NCI-H82 treated with DMSO at 0.1 percent for 48 hours (cell line): ENCODE results near the gene PPP2R2B.
A peak's percentile ranks its signal among the peaks of the same experiment; 100 is the strongest.

Experiments
- DNase-seq: peaks from one replicate; lab custom pipeline; 2025; ENCODE audit not compliant: unreplicated experiment; lab: John Stamatoyannopoulos, UW

PPP2R2B gene

DNA sequence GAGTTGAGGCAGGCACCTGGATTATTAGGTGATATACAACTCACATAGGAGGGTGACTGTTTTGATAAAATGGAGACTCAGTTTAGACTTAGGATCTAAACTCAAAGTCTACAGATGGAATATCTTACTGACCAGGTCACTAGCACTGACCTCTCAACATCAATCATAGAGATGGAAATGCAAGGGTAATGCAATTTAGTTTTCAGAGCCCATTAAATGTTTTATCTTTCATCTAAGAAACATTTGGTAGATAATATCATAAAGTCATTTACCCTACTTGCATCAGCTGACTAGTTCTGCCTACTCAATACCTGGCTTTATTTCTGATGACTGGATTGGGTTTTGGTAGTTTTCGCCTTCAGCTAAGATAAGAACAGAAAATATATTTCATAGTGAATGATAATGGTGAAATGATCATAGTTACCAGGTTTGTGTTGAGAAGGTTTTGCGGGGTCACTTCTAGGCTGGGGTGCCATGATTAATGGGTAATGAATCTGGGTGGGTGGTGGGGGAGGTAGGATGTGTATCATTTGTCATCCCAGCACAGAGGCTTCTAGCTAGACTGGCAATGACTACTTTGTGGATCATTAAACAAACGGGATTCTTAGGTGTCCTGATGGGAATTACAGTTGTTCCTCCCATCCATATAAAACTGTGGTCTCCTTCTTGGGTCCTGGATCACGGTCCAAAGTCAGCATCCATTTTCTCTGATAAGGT is 173.4 kb downstream of the PPP2R2B start:
- no peak for DNase-seq

DNA sequence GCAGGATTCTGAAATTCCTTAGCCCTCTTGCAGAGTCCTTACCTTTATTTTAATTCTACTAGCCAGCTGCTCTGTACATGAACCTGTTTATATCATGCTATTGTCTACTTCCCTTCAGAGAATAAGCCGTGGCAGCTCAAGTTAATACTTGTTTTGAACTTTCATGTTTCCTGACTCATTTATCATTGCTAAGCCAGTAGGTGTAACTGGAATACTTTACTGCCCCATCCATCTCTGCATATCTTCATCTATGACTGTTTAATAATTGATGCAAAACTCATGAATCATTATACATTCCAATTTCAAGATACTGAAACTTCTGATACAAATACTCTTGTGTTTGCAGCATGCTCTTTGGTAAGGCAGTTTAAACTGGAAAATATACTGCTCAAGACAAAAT is 174.7 kb downstream of the PPP2R2B start:
- DNase-seq, result no peak

DNA sequence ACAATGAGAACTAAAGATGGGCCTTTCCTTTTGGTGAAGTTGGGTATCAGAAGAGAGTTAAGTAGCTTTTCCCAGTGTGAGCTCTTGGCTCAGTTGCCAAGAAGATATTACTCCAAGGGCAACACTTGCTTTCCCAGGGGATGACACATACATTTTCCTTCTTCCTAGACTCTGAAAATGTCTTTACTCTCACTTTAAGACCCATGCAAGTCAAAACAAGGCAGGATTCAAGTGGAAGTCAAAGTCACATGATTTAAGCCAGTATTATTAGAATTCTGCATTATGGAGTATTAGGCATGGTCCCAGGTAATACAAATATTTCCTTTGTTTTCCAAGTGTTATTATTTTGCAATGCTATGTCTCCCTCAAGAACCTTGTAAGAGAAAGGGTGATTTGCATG is 175.1 kb downstream of the PPP2R2B start:
- DNase-seq, result no peak

DNA sequence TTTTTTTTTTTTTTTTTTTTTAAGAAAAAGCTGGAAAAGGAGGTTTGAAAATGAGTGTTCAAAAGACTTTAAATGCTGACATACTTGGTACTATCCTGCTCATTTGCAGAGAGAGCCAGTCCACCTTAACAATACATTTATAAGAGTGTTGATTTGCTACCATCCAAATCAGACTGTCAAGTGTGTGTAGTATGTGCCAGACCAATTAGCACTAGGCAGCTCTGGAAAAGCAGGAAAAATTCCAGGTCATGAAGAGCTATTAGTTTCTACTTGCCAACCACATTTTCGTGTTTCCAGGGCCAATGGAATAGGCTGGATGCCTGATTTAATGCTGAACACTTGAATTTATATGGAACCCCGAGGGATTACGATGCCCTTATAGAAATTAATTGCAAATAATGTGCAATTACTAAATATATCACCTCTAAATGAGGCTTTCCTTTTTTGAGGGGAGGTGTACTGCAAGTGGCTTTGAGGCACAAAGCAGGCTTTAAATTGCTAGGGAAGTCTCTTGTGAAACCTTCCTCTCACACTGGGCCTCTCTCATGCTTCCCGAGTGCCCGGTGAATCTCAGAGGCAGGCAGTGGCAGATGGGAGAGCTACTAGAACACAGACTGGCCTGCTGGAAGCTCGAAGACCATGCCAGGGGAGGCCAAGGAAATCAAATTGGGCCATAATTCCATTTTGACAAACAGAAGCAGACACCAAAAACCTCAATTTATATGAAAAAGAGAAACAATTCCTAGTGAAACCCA is 178.7 kb downstream of the PPP2R2B start:
- no peak for DNase-seq

DNA sequence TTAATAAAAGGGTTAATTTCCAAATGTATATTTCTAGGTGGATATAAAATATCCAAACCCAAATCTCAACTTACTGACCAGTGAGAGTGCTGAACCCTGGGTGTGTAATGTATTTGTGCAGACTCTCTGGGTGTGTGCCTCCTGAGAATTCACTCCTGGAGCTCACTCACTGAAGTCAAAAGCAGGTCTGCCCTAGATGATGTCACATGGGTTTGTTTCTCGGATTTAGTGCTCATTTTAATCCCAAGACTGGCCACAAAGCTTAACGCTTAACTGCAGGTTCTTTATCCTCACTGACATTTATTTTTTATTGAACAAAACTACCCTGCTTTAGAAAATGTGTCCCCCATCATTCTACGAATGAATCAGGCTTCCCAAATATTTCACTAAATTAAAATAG is 179.4 kb downstream of the PPP2R2B start:
- peak; percentile 56 for DNase-seq

DNA sequence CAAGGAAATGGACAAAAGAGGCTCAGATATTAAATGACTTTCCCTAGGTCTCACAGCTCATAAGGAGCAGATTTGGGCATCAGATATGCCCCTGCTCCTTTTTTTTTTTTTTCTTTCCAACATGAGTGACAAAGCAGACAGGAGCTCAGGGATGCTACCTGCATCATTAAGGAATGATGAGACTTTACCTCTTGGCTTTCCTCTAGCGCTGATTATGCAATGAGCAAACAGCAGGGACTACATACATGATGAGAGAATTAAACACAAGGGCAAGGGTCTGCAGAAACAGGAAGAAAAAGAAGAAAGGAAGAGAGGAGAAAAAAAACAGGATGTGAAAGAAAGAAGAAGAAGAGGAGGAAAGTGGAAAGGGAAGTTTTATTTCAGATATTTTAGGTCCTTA is 179.9 kb downstream of the PPP2R2B start:
- DNase-seq, result no peak

DNA sequence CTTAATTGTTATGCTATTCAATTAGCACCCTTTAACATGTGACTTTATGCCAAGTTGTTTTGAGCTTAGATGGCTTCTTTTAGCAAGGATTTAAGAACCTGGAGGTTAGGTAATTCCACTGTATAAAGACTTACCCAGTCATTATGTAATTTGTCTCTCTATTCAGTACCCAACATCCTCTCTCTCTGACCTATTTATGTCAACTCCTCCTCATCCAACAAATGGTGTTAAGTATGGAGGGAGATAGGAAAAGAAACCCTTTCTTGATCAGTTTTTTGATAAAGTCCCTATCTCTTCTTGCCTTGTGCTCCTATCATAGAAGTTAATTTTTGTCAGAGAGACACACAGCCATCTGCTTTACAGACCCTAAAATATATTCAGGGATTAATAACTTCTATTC is 181.3 kb downstream of the PPP2R2B start:
- no peak for DNase-seq

DNA sequence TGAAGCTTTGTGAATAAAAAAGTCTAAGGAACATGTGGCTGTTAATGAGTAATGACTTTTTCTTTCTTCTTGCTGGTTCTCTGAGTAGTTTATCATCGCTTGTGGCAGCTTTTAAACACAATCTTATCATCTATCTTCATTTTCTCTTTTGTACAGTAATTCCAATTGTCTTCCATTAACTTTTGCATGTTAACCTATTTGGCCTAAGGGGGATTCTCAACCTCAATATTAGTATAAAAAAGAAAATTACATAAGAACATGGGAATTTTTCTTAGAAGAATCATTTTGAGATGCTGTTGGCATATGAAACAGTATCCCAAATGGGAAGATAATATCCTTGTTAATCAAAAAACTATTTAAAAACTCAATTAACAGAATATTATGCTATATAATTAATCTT is 182.9 kb downstream of the PPP2R2B start:
- no peak for DNase-seq

DNA sequence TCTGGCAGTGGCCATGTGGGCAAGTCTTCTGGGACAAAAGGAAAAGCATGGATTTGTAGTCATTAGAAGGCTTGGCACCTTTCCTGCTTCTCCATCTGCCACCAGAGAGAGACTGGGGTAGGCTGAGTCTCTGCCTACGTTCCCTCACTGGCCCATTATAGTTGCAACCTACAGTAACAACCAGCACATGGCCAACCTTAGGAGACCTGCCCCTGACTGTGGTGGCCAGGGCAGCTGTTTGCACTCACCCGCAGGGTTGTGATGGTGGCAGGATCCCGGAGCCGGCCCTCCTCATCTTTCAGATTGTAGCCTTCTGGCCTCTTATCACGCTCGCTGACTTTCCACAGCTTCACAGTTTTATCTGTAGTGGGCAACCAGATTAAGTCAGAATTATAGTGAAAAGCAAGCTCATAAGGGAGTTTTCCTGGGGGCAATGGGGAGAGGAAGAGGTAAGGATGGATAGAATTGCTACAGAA is 187.6 kb downstream of the PPP2R2B start:
- peak; percentile 37 for DNase-seq

DNA sequence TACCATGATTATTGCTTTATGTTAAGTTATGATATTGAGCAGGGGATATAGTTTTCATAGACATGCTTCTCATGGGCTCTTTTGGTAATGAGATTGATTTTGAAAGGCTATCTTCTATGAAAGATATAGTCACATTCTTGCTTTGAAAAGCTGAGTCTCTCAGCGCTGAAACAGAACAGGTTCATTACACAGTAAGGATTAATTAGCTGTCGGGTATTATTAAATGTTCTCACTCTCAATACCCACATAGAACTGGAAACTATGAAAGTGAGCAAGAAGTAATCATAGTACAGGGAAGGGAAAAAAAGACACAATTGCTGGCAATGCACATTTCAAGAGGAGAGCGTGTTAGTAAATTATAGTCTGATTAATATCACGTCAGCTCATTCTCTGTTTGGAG is 190.9 kb downstream of the PPP2R2B start:
- DNase-seq, result no peak

DNA sequence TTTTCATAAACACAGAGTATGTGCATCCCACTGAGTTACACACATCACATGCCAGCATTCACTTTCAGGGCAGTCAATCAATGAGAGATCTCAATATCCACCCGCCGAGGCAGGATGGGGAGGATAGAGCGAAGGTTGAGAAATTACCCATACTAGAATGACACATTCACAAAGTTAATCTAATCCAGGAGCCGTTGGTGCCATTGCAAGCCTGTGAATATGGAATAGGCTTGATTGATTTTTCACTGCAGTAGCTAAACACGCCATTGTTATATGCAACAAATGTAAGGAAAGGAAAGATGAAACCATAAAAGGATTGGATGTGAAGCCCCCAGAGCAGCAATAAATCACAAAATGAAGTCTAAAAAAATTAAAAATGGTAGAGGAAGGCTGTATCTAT is 194.7 kb downstream of the PPP2R2B start:
- no peak for DNase-seq

DNA sequence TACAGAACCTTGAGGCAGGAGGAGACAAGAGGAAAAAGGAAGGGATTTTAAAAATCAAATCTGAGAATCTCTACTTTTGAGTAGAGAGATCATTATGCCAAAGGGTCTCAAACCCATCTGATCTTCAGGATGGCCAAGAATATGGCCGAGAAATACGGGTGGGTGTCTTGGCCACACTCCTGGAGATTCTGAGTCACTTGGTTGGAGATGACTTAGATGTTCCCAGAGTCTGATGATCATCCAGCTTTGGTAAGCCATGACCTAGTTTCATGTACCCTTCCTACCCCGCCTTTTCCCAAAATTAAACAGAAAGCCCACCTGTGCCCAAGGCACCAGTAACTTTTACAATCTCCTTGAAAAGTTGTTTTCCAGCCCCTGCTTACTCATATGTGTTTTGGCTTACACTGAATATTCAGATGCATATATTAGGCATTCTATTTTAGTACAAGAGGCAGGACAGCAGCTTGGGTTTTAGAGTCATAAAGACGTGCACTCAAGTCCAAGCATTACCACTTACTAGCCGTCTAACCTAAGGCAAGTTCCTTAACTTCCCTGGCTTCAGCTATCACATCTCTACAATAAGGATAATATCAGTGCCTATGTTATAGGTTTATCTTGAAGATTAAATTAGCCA is 195.5 kb downstream of the PPP2R2B start:
- DNase-seq, result no peak

DNA sequence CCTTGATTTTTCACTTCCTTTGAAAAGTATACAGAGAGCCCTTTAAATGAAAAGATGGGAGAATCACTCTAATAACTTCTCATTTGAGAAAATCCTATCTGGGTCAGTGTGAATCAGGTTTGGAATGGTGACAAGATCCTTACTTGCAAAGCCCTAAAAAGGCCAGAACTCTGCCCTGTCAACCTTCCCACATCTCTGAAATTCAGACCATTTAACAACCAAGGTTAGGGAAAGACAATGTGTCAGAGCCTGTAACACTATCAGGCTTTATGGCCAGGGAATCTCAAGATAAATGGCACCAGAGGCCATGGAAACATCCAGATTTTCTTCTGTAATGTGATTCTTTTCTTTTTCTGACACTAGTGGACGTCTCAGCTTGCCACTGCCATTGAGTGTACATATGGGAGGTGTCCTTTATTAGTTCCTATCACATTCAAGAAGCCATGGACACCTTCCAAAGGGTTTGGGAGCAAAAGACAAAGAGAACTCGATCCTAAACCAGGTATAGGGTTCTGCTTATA is 196.9 kb downstream of the PPP2R2B start:
- DNase-seq, result no peak

DNA sequence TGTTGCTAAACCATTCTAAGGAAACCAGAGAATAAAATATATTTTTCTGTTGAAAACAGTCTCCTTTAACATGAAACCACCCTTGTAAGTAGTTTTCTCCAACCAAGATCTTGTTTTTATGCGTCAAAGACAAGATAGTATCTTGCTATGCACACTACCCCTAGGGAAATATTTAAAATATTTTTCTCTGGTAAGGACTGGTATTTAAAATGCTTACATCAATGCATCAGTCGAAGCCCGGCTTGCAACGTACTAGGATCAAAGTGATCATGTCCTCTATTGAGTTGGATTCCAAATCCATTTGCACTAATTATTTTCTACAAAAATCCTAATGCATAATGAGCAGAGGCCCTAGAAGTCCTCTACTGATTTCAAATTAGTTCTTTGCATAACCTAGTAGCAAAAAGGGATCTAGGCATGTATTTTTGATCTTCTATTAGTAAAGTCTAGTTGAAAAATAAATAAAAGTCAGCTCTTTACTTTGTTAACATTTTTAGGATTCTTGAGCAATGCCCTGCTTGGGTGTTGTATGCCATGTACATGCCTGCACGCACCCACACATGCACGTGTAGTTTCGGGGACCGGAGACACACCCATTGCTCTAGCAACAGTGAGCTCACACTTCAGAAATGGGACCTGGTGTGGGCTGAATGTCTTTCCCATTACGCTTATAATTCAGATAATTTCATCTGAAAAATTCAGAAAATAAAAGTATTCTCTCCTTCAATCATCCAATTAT is 197.5 kb downstream of the PPP2R2B start:
- no peak for DNase-seq

DNA sequence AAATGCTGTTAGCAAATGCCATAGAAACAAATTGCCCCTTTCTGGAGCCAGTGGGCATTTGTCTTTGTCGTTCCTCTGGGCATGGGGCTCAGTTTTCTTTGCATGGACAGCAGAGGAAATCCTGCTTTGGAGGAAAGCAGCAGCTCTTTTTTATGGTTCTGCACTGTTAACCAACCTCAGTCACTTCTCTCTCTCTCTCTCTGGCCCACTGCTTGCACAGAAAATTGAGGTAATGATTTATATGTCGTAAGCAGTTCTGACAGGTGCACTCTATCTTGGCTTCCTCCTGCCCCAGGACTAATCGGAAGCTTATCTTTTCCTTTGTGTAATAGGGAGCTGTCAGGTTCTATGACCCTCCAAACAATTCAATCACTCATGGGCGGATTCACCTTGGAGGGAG is 202.9 kb downstream of the PPP2R2B start:
- DNase-seq, result no peak

DNA sequence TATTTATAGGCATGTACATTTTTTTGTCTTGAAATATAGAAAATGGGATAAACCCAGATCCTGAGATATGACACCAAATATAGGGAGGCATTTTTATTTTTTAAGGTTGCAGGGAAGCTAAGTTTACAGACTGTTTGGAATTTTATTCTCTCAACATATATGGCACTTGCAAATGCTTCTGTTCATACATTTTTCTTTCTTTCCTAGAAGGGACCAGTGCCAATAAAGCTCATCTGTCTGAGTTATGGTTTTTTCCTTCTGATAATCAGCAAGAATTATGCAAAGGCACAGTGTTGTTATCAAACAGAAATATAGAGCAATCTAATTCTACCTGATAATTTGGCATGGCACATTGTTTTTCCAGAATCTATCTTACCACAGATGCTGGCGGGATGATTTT is 205.7 kb downstream of the PPP2R2B start:
- no peak for DNase-seq

DNA sequence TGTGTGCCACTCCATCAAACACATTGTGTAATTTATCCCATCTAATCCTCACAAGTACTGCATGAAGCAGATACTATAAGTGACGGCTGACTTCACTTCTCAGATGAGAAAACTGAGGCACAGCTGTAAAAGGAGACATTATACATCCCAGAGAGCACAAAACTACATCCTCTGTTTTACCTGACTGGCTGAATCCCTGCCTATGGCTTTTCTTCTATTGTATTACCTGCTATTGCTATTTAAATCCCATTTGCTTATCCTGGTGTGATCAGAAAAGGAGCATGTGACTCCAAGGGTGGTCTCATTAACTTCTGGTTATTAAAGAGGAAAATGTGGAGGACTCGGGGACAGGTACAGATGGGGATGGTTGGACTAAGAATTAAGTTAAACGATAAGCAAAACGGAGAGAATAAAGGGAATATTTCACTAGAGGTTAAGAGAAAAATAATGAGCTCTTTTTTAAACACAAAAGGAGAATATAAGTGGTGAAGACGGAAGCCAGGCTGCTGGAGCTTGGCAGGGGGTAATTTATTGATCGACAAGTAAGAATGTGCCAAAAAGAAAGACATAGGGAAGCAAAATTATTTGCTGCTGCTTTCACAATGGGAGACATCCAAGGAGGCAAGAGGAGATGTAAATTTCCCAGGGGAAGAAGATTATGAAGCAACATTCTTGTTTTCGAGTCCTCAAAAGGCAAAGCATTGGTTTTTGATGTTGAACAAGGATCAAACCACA is 206.8 kb downstream of the PPP2R2B start:
- no peak for DNase-seq

DNA sequence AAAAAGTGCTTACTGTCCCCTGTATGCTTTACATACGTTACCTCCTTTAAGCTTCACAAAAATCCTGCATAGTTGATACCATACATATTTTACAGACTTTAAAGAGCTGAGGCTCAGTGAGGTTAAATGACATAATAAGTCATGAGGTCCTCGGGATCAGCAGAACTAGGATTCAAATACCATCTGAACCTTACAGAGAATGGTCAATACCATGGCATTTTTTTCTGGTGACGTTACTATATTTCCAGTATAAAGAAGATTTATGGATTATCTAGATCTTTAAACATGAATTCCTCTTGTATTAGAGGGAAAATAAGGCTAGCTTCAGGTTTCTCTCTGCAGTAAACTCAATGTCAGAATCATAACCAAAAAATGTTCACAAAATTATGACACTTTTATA is 208.9 kb downstream of the PPP2R2B start:
- no peak for DNase-seq

DNA sequence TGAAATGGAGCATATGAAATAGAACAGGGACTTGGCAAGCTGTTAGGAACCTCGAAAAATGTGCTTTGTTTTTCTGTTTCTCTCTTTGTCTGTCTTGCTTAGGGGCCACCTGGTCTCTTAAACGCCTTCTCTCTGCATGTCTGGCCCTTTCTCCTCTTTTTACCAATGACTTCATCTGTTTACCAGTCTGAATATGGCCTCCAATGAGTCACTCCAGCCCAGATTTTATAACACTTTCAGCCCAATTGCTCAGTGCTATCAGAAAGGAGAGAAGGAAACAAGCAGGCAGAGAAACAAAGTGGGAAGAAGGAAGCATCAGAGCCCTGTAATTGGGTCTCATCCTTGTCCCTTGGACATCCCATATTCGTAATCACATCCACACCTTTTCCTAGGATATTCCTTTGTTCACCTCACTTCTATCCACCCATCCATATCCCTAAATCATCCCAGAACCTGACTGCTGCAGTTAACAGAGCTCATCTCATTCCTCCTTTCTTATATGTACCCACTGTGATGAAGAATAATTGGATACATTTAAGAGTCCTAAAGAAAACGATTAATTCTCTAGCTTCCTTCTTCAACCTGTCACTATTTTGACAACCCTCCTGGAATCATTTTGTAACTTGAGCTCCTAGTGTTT is 210.8 kb downstream of the PPP2R2B start:
- no peak for DNase-seq

DNA sequence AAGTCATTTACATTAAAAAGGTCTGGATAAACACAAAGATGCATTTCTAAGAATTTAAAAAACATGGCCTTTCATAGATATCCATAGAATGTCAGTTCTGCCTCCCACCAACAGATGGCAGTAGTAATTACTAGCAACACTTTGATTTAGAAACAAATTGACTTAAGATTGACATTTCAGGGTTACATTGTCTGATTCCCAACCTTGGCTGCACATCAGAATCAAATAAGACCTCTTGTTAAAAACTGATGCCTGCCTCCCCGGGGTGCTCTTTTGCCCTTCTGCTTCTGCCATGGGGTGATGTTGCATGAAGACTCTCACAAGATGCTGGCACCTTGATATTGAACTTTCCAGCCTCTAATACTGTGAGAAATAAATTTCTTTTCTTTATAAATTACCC is 216.3 kb downstream of the PPP2R2B start:
- no peak for DNase-seq
